HepG2 (cell line): Measurements from ENCODE around the gene RHBDF2. TPM values are rescaled to one million over a fixed set of nuclear protein-coding genes. Genes with fewer than 3 reads are reported as not detected.

Source experiments
- AKAP8 ChIP-seq: sonication (generic); formaldehyde crosslinking; IDR thresholded peaks from 2 replicates; pipeline ENCODE4 v1.5.1; 2020; ENCODE audit warnings: mild to moderate bottlenecking, missing genetic modification reagents
- ARNT ChIP-seq: fragments of 450-650 bp; IDR thresholded peaks from 2 replicates; pipeline ENCODE4 v1.6.1; 2017
- ESRRA ChIP-seq: sonication (generic); formaldehyde crosslinking; IDR thresholded peaks from 2 replicates; pipeline ENCODE4 v1.5.1; 2020; ENCODE audit warnings: mild to moderate bottlenecking, low read depth, missing genetic modification reagents
- GATAD2A ChIP-seq: IDR thresholded peaks from 2 replicates; pipeline ENCODE4 v1.6.1; 2016
- HIVEP1 ChIP-seq: sonication (generic); formaldehyde crosslinking; IDR thresholded peaks from 2 replicates; pipeline ENCODE4 v1.4.0; 2020; ENCODE audit warnings: mild to moderate bottlenecking, missing genetic modification reagents
- KDM3A ChIP-seq: IDR thresholded peaks from 2 replicates; pipeline ENCODE4 v1.6.1; 2018; ENCODE audit warnings: low read depth, missing compliant biosample characterization
- MED8 ChIP-seq: sonication (generic); formaldehyde crosslinking; IDR thresholded peaks from 2 replicates; pipeline ENCODE4 v1.8.1; 2023; ENCODE audit warnings: mild to moderate bottlenecking, missing genetic modification reagents; ENCODE audit not compliant: insufficient replicate concordance
- MEF2D ChIP-seq: sonication (generic); formaldehyde crosslinking; IDR thresholded peaks from 2 replicates; pipeline ENCODE4 v1.5.1; 2020; ENCODE audit warnings: mild to moderate bottlenecking, missing genetic modification reagents
- REXO4 ChIP-seq: sonication (generic); formaldehyde crosslinking; IDR thresholded peaks from 2 replicates; pipeline ENCODE4 v1.8.0; 2022; ENCODE audit warnings: missing genetic modification reagents, mild to moderate bottlenecking, borderline replicate concordance
- RFX3 ChIP-seq: IDR thresholded peaks from 2 replicates; pipeline ENCODE4 v1.6.1; 2016; ENCODE audit warnings: missing biosample characterization, missing genetic modification reagents
- SAP130 ChIP-seq: IDR thresholded peaks from 2 replicates; pipeline ENCODE4 v1.6.1; 2016; ENCODE audit warnings: low read depth
- SMYD3 ChIP-seq: sonication (generic); formaldehyde crosslinking; IDR thresholded peaks from 2 replicates; pipeline ENCODE4 v1.8.1; 2023; ENCODE audit warnings: mild to moderate bottlenecking, missing genetic modification reagents
- ZBTB3 ChIP-seq: sonication (generic); formaldehyde crosslinking; IDR thresholded peaks from 2 replicates; pipeline ENCODE4 v1.4.0; 2020; ENCODE audit warnings: low read depth, mild to moderate bottlenecking, moderate library complexity, missing genetic modification reagents, borderline replicate concordance
- polyA plus RNA-seq, 8 experiments: library from polyadenylated mRNA; depleted of rRNA in 3 of 8; stranded (reverse) in 7 of 8; unstranded in 1 of 8; fragments of >200 nt; fragmentation: Illumina TruSeq in 4 of 8; extraction: Trizol in 4 of 8; gene quantifications; 2 replicates each; pipeline versions ENCODE4 v1.2.1 to v1.2.3, GENCODE V29; 2011 to 2016; ENCODE audit warnings: low read depth in 4 of 8, missing spikeins in 1 of 8, mixed read lengths in 1 of 8; ENCODE audit not compliant: insufficient read depth in 1 of 8
- total RNA-seq, 5 experiments: library from RNA; depleted of rRNA; stranded (reverse); fragments of >200 nt; fragmentation: Illumina TruSeq; extraction: Trizol; gene quantifications; 2 replicates each; pipeline ENCODE4 v1.2.3, GENCODE V29; 2016; ENCODE audit warnings: low read depth in 1 of 5
- TF ChIP-seq, protein P1 (sequence below): sonication (generic); formaldehyde crosslinking; IDR thresholded peaks from 2 replicates; pipeline ENCODE4 v1.4.0; 2020; ENCODE audit warnings: missing genetic modification reagents
- TF ChIP-seq, protein P2 (sequence below): sonication (generic); formaldehyde crosslinking; IDR thresholded peaks from 2 replicates; pipeline ENCODE4 v1.4.0; 2020; ENCODE audit warnings: mild to moderate bottlenecking, missing genetic modification reagents
- TF ChIP-seq, protein P3 (sequence below): sonication (generic); formaldehyde crosslinking; IDR thresholded peaks from 2 replicates; pipeline ENCODE4 v1.5.0; 2020; ENCODE audit warnings: missing genetic modification reagents, mild to moderate bottlenecking, borderline replicate concordance
- TF ChIP-seq, protein P4 (sequence below): sonication (generic); formaldehyde crosslinking; conservative IDR thresholded peaks from 2 replicates; pipeline ENCODE4 v1.4.0; 2020; ENCODE audit warnings: mild to moderate bottlenecking, missing genetic modification reagents, moderate library complexity

The RHBDF2 gene
- total and polyA plus RNA-seq, 2 of the 13 experiments (the other 11 are each of a cell fraction or from before 2014, with no cell fraction given): 7.8 to 24.2 TPM

DNA sequence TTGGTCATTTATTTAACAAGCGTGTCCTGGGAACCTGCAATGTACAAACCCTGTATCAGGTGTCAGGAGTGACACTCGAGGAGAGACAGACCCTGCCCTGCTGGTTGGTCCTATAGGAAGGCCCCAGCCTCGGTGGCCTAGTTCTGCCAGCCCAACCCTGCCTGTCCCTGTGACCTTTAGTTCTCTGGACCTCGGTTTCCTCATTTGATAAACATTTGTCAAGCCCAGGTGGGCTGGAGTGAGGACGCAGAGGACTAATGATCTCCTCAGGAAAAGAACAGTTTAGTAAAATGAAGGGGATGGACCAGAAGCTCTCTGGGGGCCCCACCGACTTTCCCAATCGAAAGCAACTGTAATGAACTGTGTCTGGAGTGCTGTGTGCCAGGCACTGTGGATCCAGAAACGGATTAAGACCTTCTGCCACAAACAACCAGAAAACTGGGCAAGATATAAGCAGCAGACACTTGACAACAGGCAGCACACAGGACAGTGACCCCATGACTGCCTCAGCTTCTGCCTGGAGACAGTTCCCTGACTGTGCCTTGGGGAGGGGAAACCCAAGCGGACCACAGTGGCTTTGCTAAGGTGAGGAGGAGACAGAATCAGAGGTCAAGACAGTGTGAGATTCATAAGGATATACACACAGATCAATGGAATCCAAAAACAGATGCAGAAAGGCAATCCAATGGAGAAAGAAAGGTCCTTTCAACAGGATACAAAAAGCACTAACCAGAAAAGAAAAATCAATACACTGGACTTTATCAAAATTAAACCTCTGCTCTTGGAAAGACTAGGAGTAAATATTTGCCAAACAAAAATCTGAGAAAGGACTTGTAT lies 47.4 kb upstream of the RHBDF2 start (continued):
- TF ChIP-seq, protein P1, sequence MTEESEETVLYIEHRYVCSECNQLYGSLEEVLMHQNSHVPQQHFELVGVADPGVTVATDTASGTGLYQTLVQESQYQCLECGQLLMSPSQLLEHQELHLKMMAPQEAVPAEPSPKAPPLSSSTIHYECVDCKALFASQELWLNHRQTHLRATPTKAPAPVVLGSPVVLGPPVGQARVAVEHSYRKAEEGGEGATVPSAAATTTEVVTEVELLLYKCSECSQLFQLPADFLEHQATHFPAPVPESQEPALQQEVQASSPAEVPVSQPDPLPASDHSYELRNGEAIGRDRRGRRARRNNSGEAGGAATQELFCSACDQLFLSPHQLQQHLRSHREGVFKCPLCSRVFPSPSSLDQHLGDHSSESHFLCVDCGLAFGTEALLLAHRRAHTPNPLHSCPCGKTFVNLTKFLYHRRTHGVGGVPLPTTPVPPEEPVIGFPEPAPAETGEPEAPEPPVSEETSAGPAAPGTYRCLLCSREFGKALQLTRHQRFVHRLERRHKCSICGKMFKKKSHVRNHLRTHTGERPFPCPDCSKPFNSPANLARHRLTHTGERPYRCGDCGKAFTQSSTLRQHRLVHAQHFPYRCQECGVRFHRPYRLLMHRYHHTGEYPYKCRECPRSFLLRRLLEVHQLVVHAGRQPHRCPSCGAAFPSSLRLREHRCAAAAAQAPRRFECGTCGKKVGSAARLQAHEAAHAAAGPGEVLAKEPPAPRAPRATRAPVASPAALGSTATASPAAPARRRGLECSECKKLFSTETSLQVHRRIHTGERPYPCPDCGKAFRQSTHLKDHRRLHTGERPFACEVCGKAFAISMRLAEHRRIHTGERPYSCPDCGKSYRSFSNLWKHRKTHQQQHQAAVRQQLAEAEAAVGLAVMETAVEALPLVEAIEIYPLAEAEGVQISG (CRISPR knock-in tag): peak; percentile 28; the same call in 1 of the 2 replicates
- TF ChIP-seq HIVEP1 (CRISPR knock-in tag): 0 out of 2 replicates have a peak, but pooled peaks have one; percentile 50
- TF ChIP-seq MED8: no peak
- TF ChIP-seq ESRRA (CRISPR knock-in tag): peak; percentile 82
- TF ChIP-seq SMYD3 (CRISPR knock-in tag): no peak
- TF ChIP-seq ARNT: no peak
- no peak for TF ChIP-seq ZBTB3 (CRISPR knock-in tag)
- no peak for TF ChIP-seq REXO4 (CRISPR knock-in tag)
- TF ChIP-seq KDM3A (CRISPR knock-in tag): 0 out of 2 replicates have a peak, but pooled peaks have one; percentile 17
- peak; percentile 80; the same call in 1 of the 2 replicates for TF ChIP-seq MEF2D
- TF ChIP-seq, protein P2, sequence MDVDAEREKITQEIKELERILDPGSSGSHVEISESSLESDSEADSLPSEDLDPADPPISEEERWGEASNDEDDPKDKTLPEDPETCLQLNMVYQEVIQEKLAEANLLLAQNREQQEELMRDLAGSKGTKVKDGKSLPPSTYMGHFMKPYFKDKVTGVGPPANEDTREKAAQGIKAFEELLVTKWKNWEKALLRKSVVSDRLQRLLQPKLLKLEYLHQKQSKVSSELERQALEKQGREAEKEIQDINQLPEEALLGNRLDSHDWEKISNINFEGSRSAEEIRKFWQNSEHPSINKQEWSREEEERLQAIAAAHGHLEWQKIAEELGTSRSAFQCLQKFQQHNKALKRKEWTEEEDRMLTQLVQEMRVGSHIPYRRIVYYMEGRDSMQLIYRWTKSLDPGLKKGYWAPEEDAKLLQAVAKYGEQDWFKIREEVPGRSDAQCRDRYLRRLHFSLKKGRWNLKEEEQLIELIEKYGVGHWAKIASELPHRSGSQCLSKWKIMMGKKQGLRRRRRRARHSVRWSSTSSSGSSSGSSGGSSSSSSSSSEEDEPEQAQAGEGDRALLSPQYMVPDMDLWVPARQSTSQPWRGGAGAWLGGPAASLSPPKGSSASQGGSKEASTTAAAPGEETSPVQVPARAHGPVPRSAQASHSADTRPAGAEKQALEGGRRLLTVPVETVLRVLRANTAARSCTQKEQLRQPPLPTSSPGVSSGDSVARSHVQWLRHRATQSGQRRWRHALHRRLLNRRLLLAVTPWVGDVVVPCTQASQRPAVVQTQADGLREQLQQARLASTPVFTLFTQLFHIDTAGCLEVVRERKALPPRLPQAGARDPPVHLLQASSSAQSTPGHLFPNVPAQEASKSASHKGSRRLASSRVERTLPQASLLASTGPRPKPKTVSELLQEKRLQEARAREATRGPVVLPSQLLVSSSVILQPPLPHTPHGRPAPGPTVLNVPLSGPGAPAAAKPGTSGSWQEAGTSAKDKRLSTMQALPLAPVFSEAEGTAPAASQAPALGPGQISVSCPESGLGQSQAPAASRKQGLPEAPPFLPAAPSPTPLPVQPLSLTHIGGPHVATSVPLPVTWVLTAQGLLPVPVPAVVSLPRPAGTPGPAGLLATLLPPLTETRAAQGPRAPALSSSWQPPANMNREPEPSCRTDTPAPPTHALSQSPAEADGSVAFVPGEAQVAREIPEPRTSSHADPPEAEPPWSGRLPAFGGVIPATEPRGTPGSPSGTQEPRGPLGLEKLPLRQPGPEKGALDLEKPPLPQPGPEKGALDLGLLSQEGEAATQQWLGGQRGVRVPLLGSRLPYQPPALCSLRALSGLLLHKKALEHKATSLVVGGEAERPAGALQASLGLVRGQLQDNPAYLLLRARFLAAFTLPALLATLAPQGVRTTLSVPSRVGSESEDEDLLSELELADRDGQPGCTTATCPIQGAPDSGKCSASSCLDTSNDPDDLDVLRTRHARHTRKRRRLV (CRISPR knock-in tag): 0 out of 2 replicates have a peak, but pooled peaks have one; percentile 38
- TF ChIP-seq GATAD2A (CRISPR knock-in tag): peak; percentile 42; the same call in 1 of the 2 replicates
- TF ChIP-seq, protein P3, sequence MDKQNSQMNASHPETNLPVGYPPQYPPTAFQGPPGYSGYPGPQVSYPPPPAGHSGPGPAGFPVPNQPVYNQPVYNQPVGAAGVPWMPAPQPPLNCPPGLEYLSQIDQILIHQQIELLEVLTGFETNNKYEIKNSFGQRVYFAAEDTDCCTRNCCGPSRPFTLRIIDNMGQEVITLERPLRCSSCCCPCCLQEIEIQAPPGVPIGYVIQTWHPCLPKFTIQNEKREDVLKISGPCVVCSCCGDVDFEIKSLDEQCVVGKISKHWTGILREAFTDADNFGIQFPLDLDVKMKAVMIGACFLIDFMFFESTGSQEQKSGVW (CRISPR knock-in tag): no peak
- TF ChIP-seq AKAP8 (CRISPR knock-in tag): no peak
- TF ChIP-seq RFX3 (CRISPR knock-in tag): no peak
- TF ChIP-seq, protein P4, sequence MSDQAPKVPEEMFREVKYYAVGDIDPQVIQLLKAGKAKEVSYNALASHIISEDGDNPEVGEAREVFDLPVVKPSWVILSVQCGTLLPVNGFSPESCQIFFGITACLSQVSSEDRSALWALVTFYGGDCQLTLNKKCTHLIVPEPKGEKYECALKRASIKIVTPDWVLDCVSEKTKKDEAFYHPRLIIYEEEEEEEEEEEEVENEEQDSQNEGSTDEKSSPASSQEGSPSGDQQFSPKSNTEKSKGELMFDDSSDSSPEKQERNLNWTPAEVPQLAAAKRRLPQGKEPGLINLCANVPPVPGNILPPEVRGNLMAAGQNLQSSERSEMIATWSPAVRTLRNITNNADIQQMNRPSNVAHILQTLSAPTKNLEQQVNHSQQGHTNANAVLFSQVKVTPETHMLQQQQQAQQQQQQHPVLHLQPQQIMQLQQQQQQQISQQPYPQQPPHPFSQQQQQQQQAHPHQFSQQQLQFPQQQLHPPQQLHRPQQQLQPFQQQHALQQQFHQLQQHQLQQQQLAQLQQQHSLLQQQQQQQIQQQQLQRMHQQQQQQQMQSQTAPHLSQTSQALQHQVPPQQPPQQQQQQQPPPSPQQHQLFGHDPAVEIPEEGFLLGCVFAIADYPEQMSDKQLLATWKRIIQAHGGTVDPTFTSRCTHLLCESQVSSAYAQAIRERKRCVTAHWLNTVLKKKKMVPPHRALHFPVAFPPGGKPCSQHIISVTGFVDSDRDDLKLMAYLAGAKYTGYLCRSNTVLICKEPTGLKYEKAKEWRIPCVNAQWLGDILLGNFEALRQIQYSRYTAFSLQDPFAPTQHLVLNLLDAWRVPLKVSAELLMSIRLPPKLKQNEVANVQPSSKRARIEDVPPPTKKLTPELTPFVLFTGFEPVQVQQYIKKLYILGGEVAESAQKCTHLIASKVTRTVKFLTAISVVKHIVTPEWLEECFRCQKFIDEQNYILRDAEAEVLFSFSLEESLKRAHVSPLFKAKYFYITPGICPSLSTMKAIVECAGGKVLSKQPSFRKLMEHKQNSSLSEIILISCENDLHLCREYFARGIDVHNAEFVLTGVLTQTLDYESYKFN: peak; percentile 75
- peak; percentile 73 for TF ChIP-seq SAP130 (CRISPR knock-in tag)
